Endodermal cell (in vitro differentiated cells): Measurements from ENCODE around the gene SPRY2. TPM values are rescaled to one million over a fixed set of nuclear protein-coding genes. Genes with fewer than 3 reads are reported as not detected.
A peak's percentile ranks its signal among the peaks of the same experiment; 100 is the strongest.

ENCODE experiments used
- DNase-seq: peaks from one replicate; pipeline ENCODE4 v3.0.0-alpha.2; 2017
- H3K27ac ChIP-seq: 2 replicates; pipeline ENCODE4 v1.5.1; 2013; ENCODE audit warnings: mild to moderate bottlenecking, low read depth, low read length, moderate library complexity
- H3K27me3 ChIP-seq: 2 replicates; pipeline ENCODE4 v1.6.1; 2013; ENCODE audit warnings: mild to moderate bottlenecking, low read length, moderate library complexity; ENCODE audit not compliant: insufficient read depth, control insufficient read depth, poor library complexity, severe bottlenecking
- H3K36me3 ChIP-seq: 2 replicates; pipeline ENCODE4 v1.7.0; 2013; ENCODE audit warnings: mild to moderate bottlenecking, low read length, moderate library complexity; ENCODE audit not compliant: control insufficient read depth, insufficient read depth
- H3K4me1 ChIP-seq: one replicate; pipeline ENCODE4 v1.7.0; 2013; ENCODE audit warnings: low read length; ENCODE audit not compliant: control insufficient read depth, insufficient read depth
- H3K4me3 ChIP-seq: 2 replicates; pipeline ENCODE4 v1.5.1; 2013; ENCODE audit warnings: mild to moderate bottlenecking, low read length, moderate library complexity
- H3K9ac ChIP-seq: 2 replicates; pipeline ENCODE4 v1.6.1; 2013; ENCODE audit warnings: mild to moderate bottlenecking, low read length, moderate library complexity; ENCODE audit not compliant: poor library complexity, severe bottlenecking; ENCODE audit errors: extremely low read depth
- H3K9me3 ChIP-seq: 2 replicates; pipeline ENCODE4 v1.6.1; 2013; ENCODE audit warnings: mild to moderate bottlenecking, low read length, moderate library complexity; ENCODE audit not compliant: control insufficient read depth
- H3K27ac Mint-ChIP-seq: 2 replicates; pipeline ENCODE4 v1.8.0; 2020; ENCODE audit warnings: mixed read lengths
- H3K27me3 Mint-ChIP-seq: 2 replicates; pipeline ENCODE4 v1.8.0; 2021; ENCODE audit warnings: mild to moderate bottlenecking, mixed read lengths; ENCODE audit not compliant: insufficient read depth
- H3K36me3 Mint-ChIP-seq: 2 replicates; pipeline ENCODE4 v1.8.0; 2020; ENCODE audit warnings: low read depth, mixed read lengths
- H3K4me1 Mint-ChIP-seq: 2 replicates; pipeline ENCODE4 v1.8.0; 2020; ENCODE audit warnings: mixed read lengths
- H3K4me3 Mint-ChIP-seq: 2 replicates; pipeline ENCODE4 v1.8.0; 2020; ENCODE audit warnings: mild to moderate bottlenecking, moderate library complexity, mixed read lengths
- H3K9me3 Mint-ChIP-seq: 2 replicates; pipeline ENCODE4 v1.8.0; 2020; ENCODE audit warnings: mild to moderate bottlenecking, mixed read lengths
- CTCF ChIP-seq: fragments of 200-600 bp; sonication (generic); conservative IDR thresholded peaks from 2 replicates; pipeline ENCODE4 v1.5.0; 2021; ENCODE audit warnings: antibody characterized with exemption, mild to moderate bottlenecking
- WGBS, 2 experiments: methylation state at CpG; one replicate each; pipeline versions ENCODE4 v1.1.5 to v1.1.7; 2013; ENCODE audit warnings: missing lambda C conversion rate in 2 of 2, mixed read lengths in 1 of 2; ENCODE audit not compliant: insufficient coverage in 1 of 2, insufficient read length in 1 of 2; 5-methylcytosine and 5-hydroxymethylcytosine counted together
- total RNA-seq, 2 donors: library from RNA; stranded (reverse); fragmentation: NEBNext Ultra II Directional in 1 of 2; extraction: Animal tissue kit (Norgen Biotek cat#: 25700) in 1 of 2; gene quantifications; 2 replicates in 1 of 2; 3 replicates in 1 of 2; pipeline ENCODE4 v1.2.1, GENCODE V29; 2021

Gene SPRY2
- total RNA-seq, 2 donors from 2014 or later: 87.7 to 96.9 TPM

DNA sequence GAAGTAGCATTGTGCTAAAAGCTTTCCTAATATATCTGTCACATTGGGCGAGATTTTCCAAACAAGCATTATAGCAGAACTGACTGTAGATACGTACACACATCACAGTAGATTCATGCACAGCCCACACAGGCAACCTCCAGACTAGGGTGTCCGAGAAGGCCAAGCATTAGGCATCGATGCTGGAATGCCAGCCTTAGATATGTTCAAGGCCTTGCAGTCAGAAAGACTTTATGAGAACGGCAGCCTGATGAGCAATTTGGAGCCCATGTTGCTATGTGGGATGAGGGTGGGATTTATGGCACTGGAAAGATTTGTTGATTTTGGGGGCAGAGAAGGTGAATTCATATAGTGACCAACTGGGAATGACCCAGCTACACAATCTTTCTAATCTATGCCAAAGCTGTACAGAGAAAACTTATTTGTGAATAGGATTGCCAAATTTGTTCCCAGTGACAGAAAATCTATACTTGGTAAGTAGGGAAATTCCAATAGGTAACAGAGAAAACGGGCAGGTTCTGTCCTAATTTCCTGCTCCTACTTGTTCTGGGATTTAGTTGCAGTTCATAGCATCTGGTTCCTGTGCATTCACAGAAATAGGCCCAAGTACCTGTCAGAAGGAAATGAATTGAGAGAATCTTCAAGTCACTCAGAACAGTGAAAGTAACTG is 31.0 kb upstream of the SPRY2 start:
- H3K4me1 Mint-ChIP-seq: no peaks in the 10 kb centered on the region
- Histone ChIP-seq H3K9ac (no peak overlapping the region), H3K36me3 (no peaks in the 10 kb centered on the region), H3K4me1 (no peaks in the 10 kb centered on the region), H3K27ac (no peak overlapping the region), H3K27me3 (no peaks in the 10 kb centered on the region), H3K4me3 (no peak overlapping the region), H3K9me3 (no peaks in the 10 kb centered on the region)
- H3K9me3 Mint-ChIP-seq: no peaks in the 10 kb centered on the region
- DNase-seq: no peak
- H3K4me3 Mint-ChIP-seq: no peak overlapping the region
- H3K27me3 Mint-ChIP-seq: no peaks in the 10 kb centered on the region
- no peaks in the 10 kb centered on the region for H3K36me3 Mint-ChIP-seq
- no peak for TF ChIP-seq CTCF
- H3K27ac Mint-ChIP-seq: no peak overlapping the region
- WGBS, 2 experiments: 94 to 97% methylated on average over 5 to 6 of the region's 6 CpGs

- no peak for TF ChIP-seq CTCF
- no peaks in the 10 kb centered on the region for H3K36me3 ChIP-seq
- H3K27me3 ChIP-seq: no peaks in the 10 kb centered on the region
- H3K27ac Mint-ChIP-seq: no peak overlapping the region
- H3K4me1 ChIP-seq: peaks cover 13% of the 10 kb centered on the region
- no peaks in the 10 kb centered on the region for H3K9me3 ChIP-seq
- 83 to 100% methylated on average over 1 to 3 of the region's 3 CpGs for WGBS, 2 experiments
- H3K9me3 Mint-ChIP-seq: no peaks in the 10 kb centered on the region
- no peak for DNase-seq
- H3K4me1 Mint-ChIP-seq: peaks cover 18% of the 10 kb centered on the region
- H3K27me3 Mint-ChIP-seq: no peaks in the 10 kb centered on the region
- H3K9ac ChIP-seq: no peak overlapping the region
- no peak overlapping the region for H3K4me3 ChIP-seq
- H3K27ac ChIP-seq: no peak overlapping the region
- no peaks in the 10 kb centered on the region for H3K36me3 Mint-ChIP-seq
- no peak overlapping the region for H3K4me3 Mint-ChIP-seq
These were observed 26.5 kb upstream of the SPRY2 start for GRCh38 chr13:80367473-80367872.

- no peak for DNase-seq
- Mint-ChIP-seq H3K27me3 (no peaks in the 10 kb centered on the region), H3K4me1 (peaks cover 43% of the 10 kb centered on the region), H3K27ac (no peak overlapping the region), H3K9me3 (no peaks in the 10 kb centered on the region), H3K4me3 (no peak overlapping the region), H3K36me3 (no peaks in the 10 kb centered on the region)
- no peaks in the 10 kb centered on the region for H3K9me3 ChIP-seq
- H3K9ac ChIP-seq: no peak overlapping the region
- WGBS, 2 experiments: 14% methylated on average over 1 of the region's 3 CpGs; no CpG with 5 or more reads in 1 of the 2 experiments
- peak; percentile 92 for TF ChIP-seq CTCF
- H3K27me3 ChIP-seq: no peaks in the 10 kb centered on the region
- peaks cover 25% of the 10 kb centered on the region for H3K4me1 ChIP-seq
- H3K27ac ChIP-seq: no peak overlapping the region
- no peak overlapping the region for H3K4me3 ChIP-seq
- no peaks in the 10 kb centered on the region for H3K36me3 ChIP-seq
These were observed 23.1 kb upstream of the SPRY2 start for GRCh38 chr13:80363890-80364503.
